H1 (cell line): ENCODE measurements around the gene ARAP3. TPM values are rescaled to one million over a fixed set of nuclear protein-coding genes. Genes with fewer than 3 reads are reported as not detected.

Source experiments
- CHD1 ChIP-seq: IDR thresholded peaks from 2 replicates; pipeline ENCODE4 v1.6.1; 2012; ENCODE audit warnings: low read depth, low read length, improper control_type of control experiment
- FOSL1 ChIP-seq: IDR thresholded peaks from 2 replicates; pipeline ENCODE4 v1.6.1; 2011; ENCODE audit warnings: mild to moderate bottlenecking, low read depth, low read length, moderate library complexity; ENCODE audit not compliant: insufficient read depth
- GTF2F1 ChIP-seq: IDR thresholded peaks from 2 replicates; pipeline ENCODE4 v1.6.1; 2012; ENCODE audit warnings: low read depth, low read length, improper control_type of control experiment, borderline replicate concordance
- SIX5 ChIP-seq: IDR thresholded peaks from 2 replicates; pipeline ENCODE4 v1.6.1; 2011; ENCODE audit warnings: mild to moderate bottlenecking, low read depth, low read length
- SRF ChIP-seq: IDR thresholded peaks from 2 replicates; pipeline ENCODE4 v1.6.1; 2011; ENCODE audit warnings: mild to moderate bottlenecking, low read depth, low read length, moderate library complexity
- SUZ12 ChIP-seq: fragments of 200-600 bp; sonication (generic); IDR thresholded peaks from 2 replicates; pipeline ENCODE4 v1.6.1; 2012; ENCODE audit warnings: mild to moderate bottlenecking, inconsistent platforms, low read length, moderate library complexity, mixed read lengths
- polyA plus RNA-seq, 7 experiments: library from polyadenylated mRNA; depleted of rRNA in 3 of 7; stranded (reverse) in 5 of 7; unstranded in 2 of 7; fragments of >200 nt in 5 of 7; fragments of 200-250 nt in 2 of 7; gene quantifications; 1 replicate in 5 of 7; 2 replicates in 1 of 7; 4 replicates in 1 of 7; pipeline versions ENCODE4 v1.2.1 to v1.2.3, GENCODE V29; 2011 to 2013; ENCODE audit warnings: missing spikeins in 2 of 7, mixed read lengths in 2 of 7
- total RNA-seq: library from RNA; stranded (reverse); fragmentation: NEBNext Ultra II Directional; extraction: Animal tissue kit (Norgen Biotek cat#: 25700); gene quantifications from 2 replicates; pipeline ENCODE4 v1.2.1, GENCODE V29; 2021
- TF ChIP-seq, protein P1 (sequence below): fragments of 300-600 bp; sonication (generic); IDR thresholded peaks from 2 replicates; pipeline ENCODE4 v1.7.1; 2012; ENCODE audit warnings: low read length, moderate library complexity, mild to moderate bottlenecking, inconsistent platforms; ENCODE audit not compliant: insufficient replicate concordance

Gene ARAP3
- total and polyA plus RNA-seq, 2 of the 8 experiments (the other 6 are each of a cell fraction or from before 2014, with no cell fraction given) = 14.4 to 48.6 TPM

DNA sequence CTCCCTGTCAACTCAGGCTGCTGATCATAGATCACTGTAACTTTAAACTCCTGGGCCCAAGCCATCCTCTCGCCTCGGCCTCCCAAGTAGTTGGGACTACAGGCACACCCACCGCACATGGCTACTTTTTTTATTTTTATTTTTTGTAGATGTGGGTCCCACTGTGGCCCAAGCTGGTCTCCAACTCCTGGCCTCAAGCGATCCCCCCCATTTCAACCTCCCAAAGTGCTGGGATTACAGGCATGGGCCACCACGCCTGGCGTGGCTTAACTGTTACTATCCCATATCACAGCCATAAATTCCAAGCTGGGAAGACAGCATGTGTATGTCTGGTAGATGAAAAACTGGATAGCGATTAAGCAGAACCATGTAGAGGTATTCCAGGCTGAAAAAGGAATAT is 46.4 kb downstream of the ARAP3 start (continued):
- no peak for TF ChIP-seq SUZ12
- no peak for TF ChIP-seq SIX5
- TF ChIP-seq, protein P1, sequence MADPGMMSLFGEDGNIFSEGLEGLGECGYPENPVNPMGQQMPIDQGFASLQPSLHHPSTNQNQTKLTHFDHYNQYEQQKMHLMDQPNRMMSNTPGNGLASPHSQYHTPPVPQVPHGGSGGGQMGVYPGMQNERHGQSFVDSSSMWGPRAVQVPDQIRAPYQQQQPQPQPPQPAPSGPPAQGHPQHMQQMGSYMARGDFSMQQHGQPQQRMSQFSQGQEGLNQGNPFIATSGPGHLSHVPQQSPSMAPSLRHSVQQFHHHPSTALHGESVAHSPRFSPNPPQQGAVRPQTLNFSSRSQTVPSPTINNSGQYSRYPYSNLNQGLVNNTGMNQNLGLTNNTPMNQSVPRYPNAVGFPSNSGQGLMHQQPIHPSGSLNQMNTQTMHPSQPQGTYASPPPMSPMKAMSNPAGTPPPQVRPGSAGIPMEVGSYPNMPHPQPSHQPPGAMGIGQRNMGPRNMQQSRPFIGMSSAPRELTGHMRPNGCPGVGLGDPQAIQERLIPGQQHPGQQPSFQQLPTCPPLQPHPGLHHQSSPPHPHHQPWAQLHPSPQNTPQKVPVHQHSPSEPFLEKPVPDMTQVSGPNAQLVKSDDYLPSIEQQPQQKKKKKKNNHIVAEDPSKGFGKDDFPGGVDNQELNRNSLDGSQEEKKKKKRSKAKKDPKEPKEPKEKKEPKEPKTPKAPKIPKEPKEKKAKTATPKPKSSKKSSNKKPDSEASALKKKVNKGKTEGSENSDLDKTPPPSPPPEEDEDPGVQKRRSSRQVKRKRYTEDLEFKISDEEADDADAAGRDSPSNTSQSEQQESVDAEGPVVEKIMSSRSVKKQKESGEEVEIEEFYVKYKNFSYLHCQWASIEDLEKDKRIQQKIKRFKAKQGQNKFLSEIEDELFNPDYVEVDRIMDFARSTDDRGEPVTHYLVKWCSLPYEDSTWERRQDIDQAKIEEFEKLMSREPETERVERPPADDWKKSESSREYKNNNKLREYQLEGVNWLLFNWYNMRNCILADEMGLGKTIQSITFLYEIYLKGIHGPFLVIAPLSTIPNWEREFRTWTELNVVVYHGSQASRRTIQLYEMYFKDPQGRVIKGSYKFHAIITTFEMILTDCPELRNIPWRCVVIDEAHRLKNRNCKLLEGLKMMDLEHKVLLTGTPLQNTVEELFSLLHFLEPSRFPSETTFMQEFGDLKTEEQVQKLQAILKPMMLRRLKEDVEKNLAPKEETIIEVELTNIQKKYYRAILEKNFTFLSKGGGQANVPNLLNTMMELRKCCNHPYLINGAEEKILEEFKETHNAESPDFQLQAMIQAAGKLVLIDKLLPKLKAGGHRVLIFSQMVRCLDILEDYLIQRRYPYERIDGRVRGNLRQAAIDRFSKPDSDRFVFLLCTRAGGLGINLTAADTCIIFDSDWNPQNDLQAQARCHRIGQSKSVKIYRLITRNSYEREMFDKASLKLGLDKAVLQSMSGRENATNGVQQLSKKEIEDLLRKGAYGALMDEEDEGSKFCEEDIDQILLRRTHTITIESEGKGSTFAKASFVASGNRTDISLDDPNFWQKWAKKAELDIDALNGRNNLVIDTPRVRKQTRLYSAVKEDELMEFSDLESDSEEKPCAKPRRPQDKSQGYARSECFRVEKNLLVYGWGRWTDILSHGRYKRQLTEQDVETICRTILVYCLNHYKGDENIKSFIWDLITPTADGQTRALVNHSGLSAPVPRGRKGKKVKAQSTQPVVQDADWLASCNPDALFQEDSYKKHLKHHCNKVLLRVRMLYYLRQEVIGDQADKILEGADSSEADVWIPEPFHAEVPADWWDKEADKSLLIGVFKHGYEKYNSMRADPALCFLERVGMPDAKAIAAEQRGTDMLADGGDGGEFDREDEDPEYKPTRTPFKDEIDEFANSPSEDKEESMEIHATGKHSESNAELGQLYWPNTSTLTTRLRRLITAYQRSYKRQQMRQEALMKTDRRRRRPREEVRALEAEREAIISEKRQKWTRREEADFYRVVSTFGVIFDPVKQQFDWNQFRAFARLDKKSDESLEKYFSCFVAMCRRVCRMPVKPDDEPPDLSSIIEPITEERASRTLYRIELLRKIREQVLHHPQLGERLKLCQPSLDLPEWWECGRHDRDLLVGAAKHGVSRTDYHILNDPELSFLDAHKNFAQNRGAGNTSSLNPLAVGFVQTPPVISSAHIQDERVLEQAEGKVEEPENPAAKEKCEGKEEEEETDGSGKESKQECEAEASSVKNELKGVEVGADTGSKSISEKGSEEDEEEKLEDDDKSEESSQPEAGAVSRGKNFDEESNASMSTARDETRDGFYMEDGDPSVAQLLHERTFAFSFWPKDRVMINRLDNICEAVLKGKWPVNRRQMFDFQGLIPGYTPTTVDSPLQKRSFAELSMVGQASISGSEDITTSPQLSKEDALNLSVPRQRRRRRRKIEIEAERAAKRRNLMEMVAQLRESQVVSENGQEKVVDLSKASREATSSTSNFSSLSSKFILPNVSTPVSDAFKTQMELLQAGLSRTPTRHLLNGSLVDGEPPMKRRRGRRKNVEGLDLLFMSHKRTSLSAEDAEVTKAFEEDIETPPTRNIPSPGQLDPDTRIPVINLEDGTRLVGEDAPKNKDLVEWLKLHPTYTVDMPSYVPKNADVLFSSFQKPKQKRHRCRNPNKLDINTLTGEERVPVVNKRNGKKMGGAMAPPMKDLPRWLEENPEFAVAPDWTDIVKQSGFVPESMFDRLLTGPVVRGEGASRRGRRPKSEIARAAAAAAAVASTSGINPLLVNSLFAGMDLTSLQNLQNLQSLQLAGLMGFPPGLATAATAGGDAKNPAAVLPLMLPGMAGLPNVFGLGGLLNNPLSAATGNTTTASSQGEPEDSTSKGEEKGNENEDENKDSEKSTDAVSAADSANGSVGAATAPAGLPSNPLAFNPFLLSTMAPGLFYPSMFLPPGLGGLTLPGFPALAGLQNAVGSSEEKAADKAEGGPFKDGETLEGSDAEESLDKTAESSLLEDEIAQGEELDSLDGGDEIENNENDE = no peak
- TF ChIP-seq GTF2F1 = no peak
- no peak for TF ChIP-seq CHD1
- TF ChIP-seq FOSL1 = no peak
- TF ChIP-seq SRF = no peak
- TF ChIP-seq, all 59 proteins: peak for 0
